NCI-H1694 (cell line): ENCODE results near the gene MEPCE.
A peak's percentile ranks its signal among the peaks of the same experiment; 100 is the strongest.

ENCODE experiments used
- DNase-seq: peaks from one replicate; lab custom pipeline; 2025; lab: John Stamatoyannopoulos, UW

MEPCE gene

GRCh38 chr7:100407285-100408180, 22.1 kb upstream of the MEPCE start:
- peak; percentile 66 for DNase-seq

DNA sequence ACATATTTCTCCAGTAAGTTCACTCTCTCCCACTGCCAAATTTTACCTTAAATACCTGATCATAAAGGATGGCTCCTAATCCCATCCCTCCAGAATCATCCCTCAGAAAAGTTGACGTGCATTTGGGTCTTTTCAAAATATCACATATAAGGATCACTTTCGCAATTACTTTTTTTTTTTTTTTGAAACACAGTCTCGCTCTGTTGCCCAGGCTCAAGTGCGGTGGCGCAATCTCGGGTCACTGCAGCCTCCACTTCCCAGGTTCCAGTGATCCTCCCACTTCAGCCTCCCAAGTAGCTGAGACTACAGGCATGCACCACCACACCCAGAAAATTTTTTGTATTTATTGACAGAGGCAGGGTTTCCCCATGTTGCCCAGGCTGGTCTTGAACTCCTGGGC, 18.5 kb upstream of the MEPCE start:
- DNase-seq, result no peak

- DNase-seq, result no peak
Measured at GRCh38 chr7:100413346-100413745, 16.3 kb upstream of the MEPCE start.

GRCh38 chr7:100413889-100414288, 15.7 kb upstream of the MEPCE start:
- no peak for DNase-seq

DNA sequence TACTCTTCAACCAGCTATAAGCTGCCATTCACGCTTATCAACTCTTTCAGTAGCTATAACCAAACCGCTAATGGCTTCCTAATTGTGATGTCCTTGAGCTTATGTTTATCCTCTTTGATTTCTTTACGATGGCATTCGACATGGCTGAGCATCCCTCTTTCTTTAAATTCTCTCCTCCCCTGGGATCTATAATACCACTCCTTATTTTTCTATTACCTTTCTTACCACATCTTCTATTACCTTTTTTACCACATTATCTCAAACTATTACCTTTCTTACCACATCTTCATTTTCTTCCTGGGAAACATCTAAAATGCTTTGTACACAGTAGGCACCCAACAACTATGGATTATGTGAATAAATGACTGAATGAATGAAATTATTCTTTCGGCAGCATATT, 14.2 kb upstream of the MEPCE start:
- no peak for DNase-seq

DNA sequence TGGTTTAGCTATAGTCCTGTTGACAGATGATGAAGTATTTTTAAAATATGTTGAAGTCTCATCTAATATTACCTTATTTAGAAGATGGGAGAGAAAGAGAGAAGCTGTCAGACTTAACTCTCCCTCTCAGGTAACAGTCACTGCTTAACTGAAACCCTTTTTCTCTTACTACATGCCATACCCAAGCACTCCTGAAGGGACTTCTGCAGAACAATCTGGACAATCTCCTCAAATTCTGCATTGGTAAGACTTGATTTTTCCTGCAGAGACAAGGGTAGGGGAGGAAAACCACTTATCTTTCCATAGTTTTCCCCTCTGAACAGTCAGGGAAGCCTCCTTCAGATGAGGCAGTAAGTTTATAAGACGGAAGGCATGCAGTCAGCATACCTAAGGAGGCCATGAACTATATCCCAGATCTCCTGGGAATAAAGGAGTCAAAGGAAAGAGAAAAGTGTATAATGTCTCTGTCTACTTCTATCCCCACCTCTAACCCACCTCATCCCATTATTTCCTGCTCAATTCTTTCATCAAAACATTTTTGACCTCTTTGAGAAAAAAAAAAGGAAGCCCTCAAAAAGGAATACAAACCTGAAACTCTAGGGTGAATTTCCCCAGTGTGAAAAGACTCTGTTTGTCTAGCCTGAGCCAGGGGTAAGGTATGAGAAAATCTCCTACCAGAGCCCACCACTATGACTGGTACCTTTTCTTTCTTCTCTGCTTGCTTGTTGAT, 10.5 kb upstream of the MEPCE start:
- DNase-seq, result no peak

DNA sequence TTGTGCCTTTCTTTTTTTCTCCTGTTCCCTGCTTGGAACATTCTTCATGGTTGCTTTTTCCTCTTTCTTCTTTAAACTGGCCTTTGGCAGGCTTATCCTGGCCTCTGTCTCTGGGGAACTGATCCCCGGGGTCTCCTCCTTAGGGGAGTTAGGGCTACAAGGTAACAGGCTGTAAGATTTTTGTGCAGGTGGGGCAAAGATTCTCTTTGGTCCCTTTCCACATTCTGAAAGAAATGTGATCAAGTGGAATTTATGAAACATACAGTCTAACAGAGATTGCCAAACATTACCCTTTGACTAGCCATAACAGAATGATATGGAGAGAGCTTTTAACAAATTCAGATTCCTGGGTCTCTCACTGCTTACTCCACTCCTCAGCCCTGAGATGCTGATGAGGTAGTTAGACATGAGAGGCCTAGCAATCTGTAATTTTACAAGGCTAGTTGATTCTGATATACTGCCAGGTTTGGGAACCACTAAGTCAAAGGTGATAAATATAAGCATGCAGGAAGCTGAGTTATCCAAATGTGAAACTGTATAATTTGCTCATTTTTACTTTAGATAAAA, 9.9 kb upstream of the MEPCE start:
- DNase-seq, result no peak

DNA sequence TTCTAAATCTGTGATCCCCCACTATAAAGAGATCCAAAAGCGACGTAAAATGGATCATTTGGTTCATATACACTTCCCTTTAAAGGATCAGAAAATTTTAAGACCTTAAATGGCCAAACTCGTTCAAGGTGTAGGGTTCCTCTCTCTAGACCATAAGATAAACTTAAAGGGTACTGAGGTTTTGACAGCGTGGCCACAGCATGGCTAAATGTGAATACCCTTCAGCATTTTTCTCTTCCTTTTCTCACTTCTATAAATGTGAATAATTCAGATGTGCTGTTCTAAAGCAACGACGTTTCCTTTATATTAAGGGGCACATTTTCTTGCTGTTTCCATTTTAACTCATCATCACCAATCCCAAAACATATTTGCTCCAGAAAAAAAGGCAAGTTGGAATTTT, 6.3 kb upstream of the MEPCE start:
- no peak for DNase-seq

GRCh38 chr7:100425347-100425746, 4.3 kb upstream of the MEPCE start:
- no peak for DNase-seq

DNA sequence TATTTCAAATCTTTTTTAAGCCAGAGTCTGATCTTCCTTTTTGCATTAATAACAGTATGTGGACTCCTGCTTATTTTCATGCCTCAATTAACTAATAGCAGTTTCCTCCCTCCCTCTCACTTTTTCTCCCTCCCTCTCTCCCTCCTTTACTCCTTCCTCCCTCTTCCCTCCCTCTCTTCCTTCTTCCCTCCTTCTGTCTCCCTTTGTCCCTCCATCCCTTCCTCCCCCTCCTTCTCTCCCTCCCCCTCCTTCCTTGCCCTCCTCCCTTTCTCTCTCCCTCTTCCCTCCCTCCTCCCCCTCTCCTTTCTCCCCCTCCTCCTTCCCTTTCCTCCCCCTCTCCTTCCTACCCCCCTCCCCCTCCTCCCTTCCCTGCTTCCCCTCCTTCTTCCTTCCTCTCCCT, 3.1 kb upstream of the MEPCE start:
- DNase-seq, result no peak

DNA sequence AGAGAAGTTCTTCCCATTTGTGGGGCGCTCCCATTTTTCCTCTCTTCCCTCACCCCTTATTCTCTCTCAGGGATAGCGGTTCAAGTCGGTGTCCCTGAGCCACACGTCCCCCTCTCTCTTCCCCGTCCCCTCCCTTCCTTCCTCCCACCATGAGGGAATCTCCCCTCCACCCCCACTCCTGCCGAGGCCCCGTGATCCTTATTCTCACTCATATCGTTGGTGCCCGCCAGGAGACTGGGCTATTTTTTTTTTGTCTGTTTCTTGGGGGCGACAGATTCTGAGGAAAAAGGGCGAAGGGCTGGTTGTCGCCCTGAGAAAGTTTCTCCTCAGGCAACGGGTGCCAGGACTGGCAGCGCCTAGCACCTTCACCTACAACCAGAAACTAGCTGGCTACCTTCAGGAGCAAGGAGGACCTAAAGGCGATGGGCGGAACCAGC, 1.9 kb upstream of the MEPCE start:
- no peak for DNase-seq

DNA sequence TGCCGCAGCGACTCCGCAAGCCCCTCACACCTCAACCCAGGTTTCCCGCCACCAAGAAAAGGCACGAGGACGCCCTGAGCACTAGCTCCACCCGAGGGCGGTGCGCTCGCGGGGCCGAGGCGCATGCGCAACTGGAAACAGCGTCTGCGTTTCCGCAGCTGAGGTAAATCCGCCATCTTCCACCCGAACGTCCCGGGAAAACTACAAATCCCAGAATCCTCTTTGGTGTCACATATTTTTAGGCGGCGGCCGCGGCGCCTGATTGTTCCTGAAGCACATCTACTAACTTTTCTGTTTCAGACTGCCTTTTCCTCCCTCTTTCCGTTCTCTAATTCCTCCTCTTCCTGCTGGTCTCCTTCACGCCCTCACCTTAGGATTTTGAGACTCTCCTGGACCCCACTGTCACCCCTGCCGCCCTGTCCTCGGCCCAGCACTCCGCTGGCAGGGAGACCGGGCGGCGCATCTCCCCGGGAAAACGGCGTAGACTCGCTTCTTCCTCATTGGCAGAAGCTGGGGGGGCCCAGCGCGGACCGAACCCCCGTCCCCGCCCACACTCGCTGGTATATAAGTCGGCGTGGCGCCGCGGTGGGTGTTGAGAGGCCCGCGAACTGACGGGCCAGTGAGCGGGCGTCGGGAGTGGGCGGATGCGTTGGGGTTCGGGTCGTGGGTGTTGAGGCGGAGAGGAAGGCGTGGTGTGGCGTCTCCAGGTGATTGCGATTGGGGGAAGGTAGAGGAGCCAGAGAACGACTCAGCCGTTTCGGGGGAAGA, 1.2 kb upstream of the MEPCE start, which contains the start of gene ZCWPW1:
ZCWPW1 (minus strand) TSS at position 505 of the 768 bp plus-strand sequence. CDS start 8,054 bp downstream, outside the sequence.
- DNase-seq, result peak; percentile 92

DNA sequence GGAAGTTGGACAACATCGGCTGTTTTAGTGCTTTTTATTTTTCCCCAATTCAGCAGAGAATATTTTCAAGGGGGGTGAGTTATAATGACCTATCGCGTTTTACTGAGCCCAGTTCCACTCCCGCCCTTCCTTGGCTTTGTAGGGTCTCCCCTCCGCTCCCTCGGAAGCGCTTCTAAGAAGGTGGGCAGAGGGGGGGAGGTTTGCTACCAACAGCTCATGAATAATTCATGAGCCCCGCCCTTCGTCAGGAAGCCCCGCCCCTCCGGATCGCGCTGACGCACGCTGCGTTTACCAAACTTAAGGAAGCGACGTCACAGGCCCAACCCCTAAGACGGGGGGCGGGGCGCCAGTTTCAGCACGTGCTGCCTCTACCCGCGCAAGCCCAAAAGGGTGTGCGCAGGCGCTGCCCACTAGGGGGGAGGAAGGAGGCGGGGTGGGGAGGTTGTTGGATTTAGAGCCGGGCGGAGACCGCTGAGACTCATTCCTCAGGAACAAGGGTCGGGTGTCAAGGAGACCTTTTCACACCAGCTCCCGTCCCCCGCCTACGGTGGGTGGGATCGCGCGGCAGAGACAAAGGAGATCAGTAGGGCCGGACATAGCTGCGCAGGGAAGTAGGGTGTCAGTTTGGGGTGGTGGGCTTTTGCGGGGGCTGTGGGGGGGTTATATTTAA, 529 bp upstream of the MEPCE start:
- peak; percentile 99 for DNase-seq

GRCh38 chr7:100430493-100431285, 1.1 kb downstream of the MEPCE start:
- DNase-seq, result no peak

DNA sequence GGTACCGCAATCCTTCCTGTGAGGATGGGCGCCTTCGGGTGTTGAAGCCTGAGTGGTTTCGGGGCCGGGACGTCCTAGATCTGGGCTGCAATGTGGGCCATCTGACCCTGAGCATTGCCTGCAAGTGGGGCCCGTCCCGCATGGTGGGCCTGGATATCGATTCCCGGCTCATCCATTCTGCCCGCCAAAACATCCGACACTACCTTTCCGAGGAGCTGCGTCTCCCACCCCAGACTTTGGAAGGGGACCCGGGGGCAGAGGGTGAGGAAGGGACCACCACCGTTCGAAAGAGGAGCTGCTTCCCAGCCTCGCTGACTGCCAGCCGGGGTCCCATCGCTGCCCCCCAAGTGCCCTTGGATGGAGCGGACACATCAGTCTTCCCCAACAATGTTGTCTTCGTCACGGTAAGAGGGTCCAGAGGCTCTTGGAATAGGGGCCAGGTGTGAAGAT, 1.7 kb downstream of the MEPCE start:
- no peak for DNase-seq

- DNase-seq, result no peak
Measured at GRCh38 chr7:100432053-100432452, 2.4 kb downstream of the MEPCE start.

DNA sequence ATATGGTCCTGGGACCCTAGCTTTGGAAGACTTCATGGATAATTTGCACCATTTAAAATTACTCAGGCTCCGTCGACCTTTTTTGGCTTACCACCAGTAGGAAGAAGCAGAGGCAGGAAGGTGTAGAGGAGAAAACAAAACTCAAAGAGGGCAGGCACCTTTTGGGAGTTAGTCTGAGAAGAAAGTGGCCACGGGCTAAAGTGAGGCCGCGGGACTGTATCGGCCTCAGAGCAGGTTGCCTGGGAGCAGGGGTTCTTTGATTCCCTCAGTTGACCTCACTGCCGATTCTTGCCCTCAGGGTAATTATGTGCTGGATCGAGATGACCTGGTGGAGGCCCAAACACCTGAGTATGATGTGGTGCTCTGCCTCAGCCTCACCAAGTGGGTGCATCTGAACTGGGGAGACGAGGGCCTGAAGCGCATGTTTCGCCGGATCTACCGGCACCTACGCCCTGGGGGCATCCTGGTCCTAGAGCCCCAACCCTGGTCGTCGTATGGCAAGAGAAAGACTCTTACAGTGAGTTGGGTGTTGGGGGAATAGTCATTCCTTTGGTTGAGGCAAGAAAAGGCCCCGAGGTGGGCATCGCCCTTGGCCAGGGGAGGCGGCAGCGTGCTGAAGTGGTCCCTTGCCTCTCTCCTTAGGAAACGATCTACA, 3.1 kb downstream of the MEPCE start:
- no peak for DNase-seq

GRCh38 chr7:100433276-100433591, 3.6 kb downstream of the MEPCE start:
- no peak for DNase-seq

- DNase-seq, result no peak
Measured at GRCh38 chr7:100433592-100434296, 4.1 kb downstream of the MEPCE start.
